Panc1 (cell line): ENCODE results near the gene RANBP1. TPM values are rescaled to one million over a fixed set of nuclear protein-coding genes. Genes with fewer than 3 reads are reported as not detected.

Experiments used
- ATAC-seq: fragments of 200-7000 bp; cut with Tn5 transposase; 2 replicates; pipeline ENCODE4 v1.9.1; 2020; ENCODE audit warnings: mild to moderate bottlenecking, moderate library complexity
- BruUV-seq: library from RNA; stranded (reverse); fragments of 400-500 nt; replicated peaks from 2 replicates; lab custom pipeline; 2021; lab: Mats Ljungman, UMichigan
- CTCF ChIA-PET: fragments of 300-600 bp; sonication (Branson Sonifier 250); formaldehyde crosslinking; loops from one replicate; lab custom pipeline; 2022; ENCODE audit warnings: antibody characterized with exemption; lab: Charles Lee
- POLR2A ChIA-PET: fragments of 300-600 bp; sonication (Branson Sonifier 250); formaldehyde crosslinking; loops from one replicate; lab custom pipeline; 2022; ENCODE audit warnings: antibody characterized with exemption; lab: Charles Lee
- DNase-seq: peaks from one replicate; pipeline ENCODE4 v3.0.0-alpha.2; 2010; ENCODE audit warnings: low read depth, low spot score
- H3K27ac ChIP-seq: 2 replicates; pipeline ENCODE4 v1.5.1; 2011; ENCODE audit warnings: mild to moderate bottlenecking, low read length, inconsistent platforms
- H3K27me3 ChIP-seq: fragments of 200-500 bp; sonication (Bioruptor generic); 2 replicates; pipeline ENCODE4 v1.6.0; 2014; ENCODE audit warnings: low read length, inconsistent platforms; ENCODE audit not compliant: control insufficient read depth, insufficient read depth
- H3K36me3 ChIP-seq: fragments of 200-500 bp; sonication (Bioruptor generic); 2 replicates; pipeline ENCODE4 v1.5.1; 2014; ENCODE audit warnings: inconsistent platforms, mild to moderate bottlenecking, low read length, moderate library complexity; ENCODE audit not compliant: control insufficient read depth, insufficient read depth
- H3K4me1 ChIP-seq: 2 replicates; pipeline ENCODE4 v1.5.1; 2011; ENCODE audit warnings: inconsistent platforms, mild to moderate bottlenecking, low read length, moderate library complexity; ENCODE audit not compliant: control insufficient read depth, insufficient read depth
- H3K4me3 ChIP-seq, 2 experiments: 2 replicates each; pipeline ENCODE4 v1.5.1; 2011 to 2012; ENCODE audit warnings: low read depth in 2 of 2, low read length in 2 of 2, mild to moderate bottlenecking in 2 of 2, inconsistent platforms in 1 of 2, moderate library complexity in 1 of 2
- H3K9me3 ChIP-seq: fragments of 200-500 bp; sonication (Bioruptor generic); 2 replicates; pipeline ENCODE4 v1.5.1; 2014; ENCODE audit warnings: low read depth, mild to moderate bottlenecking, inconsistent platforms, low read length, moderate library complexity; ENCODE audit not compliant: control insufficient read depth, insufficient read depth
- POLR2AphosphoS5 ChIP-seq: IDR thresholded peaks from 2 replicates; pipeline ENCODE4 v1.6.1; 2012; ENCODE audit warnings: mild to moderate bottlenecking, low read depth, low read length, moderate library complexity
- SIN3A ChIP-seq: IDR thresholded peaks from 2 replicates; pipeline ENCODE4 v1.6.1; 2012; ENCODE audit warnings: low read depth, mild to moderate bottlenecking, low read length, moderate library complexity, borderline replicate concordance; ENCODE audit not compliant: insufficient read depth
- TCF7L2 ChIP-seq: IDR thresholded peaks from 2 replicates; pipeline ENCODE4 v1.6.1; 2011; ENCODE audit warnings: mild to moderate bottlenecking, low read depth, low read length, inconsistent platforms
- in situ Hi-C: cut with HindIII; loops from 2 replicates; pipeline ENCODE4 v1.10.0; 2016; ENCODE audit warnings: low sequenced_read_pairs, low pct_unique_long_range_greater_than_20kb
- intact Hi-C: fragments of 100-400 bp; cut with micrococcal nuclease; formaldehyde crosslinking; loops from one replicate; pipeline ENCODE4 v1.10.0; 2022; ENCODE audit not compliant: unreplicated experiment
- total RNA-seq: library from RNA; stranded (reverse); gene quantifications from one replicate; pipeline ENCODE4 v1.2.1, GENCODE V29; 2021; ENCODE audit not compliant: unreplicated experiment
- TF ChIP-seq, protein P1 (sequence below): fragments of 450-650 bp; IDR thresholded peaks from 2 replicates; pipeline ENCODE4 v1.5.1; 2017; ENCODE audit warnings: mild to moderate bottlenecking
- TF ChIP-seq, protein P2 (sequence below), 2 experiments: IDR thresholded peaks; 2 replicates each; pipeline ENCODE4 v1.6.1; 2011 to 2012; ENCODE audit warnings: low read depth in 2 of 2, control low read depth in 1 of 2, low read length in 1 of 2, mild to moderate bottlenecking in 1 of 2, moderate library complexity in 1 of 2; ENCODE audit not compliant: insufficient read depth in 1 of 2

Gene RANBP1
- total RNA-seq, 1 experiment from 2014 or later, result 232 TPM

GRCh38 chr22:20146777-20147176, 30.9 kb downstream of the RANBP1 start:
- DNase-seq, result no peak
- Histone ChIP-seq H3K9me3 (no peaks in the 10 kb centered on the region), H3K4me3 (no peak overlapping the region), H3K4me1 (no peaks in the 10 kb centered on the region), H3K27me3 (no peaks in the 10 kb centered on the region), H3K27ac (no peak overlapping the region), H3K36me3 (no peaks in the 10 kb centered on the region)
- intact Hi-C loops, result no loop called here
- ChIA-PET POLR2A (no interaction called here), CTCF (no interaction called here)
- in situ Hi-C loops, result no loop called here
- no peak for TF ChIP-seq SIN3A
- no peak for TF ChIP-seq POLR2AphosphoS5
- TF ChIP-seq, protein P1, sequence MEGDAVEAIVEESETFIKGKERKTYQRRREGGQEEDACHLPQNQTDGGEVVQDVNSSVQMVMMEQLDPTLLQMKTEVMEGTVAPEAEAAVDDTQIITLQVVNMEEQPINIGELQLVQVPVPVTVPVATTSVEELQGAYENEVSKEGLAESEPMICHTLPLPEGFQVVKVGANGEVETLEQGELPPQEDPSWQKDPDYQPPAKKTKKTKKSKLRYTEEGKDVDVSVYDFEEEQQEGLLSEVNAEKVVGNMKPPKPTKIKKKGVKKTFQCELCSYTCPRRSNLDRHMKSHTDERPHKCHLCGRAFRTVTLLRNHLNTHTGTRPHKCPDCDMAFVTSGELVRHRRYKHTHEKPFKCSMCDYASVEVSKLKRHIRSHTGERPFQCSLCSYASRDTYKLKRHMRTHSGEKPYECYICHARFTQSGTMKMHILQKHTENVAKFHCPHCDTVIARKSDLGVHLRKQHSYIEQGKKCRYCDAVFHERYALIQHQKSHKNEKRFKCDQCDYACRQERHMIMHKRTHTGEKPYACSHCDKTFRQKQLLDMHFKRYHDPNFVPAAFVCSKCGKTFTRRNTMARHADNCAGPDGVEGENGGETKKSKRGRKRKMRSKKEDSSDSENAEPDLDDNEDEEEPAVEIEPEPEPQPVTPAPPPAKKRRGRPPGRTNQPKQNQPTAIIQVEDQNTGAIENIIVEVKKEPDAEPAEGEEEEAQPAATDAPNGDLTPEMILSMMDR, result no peak
- TF ChIP-seq, protein P2, sequence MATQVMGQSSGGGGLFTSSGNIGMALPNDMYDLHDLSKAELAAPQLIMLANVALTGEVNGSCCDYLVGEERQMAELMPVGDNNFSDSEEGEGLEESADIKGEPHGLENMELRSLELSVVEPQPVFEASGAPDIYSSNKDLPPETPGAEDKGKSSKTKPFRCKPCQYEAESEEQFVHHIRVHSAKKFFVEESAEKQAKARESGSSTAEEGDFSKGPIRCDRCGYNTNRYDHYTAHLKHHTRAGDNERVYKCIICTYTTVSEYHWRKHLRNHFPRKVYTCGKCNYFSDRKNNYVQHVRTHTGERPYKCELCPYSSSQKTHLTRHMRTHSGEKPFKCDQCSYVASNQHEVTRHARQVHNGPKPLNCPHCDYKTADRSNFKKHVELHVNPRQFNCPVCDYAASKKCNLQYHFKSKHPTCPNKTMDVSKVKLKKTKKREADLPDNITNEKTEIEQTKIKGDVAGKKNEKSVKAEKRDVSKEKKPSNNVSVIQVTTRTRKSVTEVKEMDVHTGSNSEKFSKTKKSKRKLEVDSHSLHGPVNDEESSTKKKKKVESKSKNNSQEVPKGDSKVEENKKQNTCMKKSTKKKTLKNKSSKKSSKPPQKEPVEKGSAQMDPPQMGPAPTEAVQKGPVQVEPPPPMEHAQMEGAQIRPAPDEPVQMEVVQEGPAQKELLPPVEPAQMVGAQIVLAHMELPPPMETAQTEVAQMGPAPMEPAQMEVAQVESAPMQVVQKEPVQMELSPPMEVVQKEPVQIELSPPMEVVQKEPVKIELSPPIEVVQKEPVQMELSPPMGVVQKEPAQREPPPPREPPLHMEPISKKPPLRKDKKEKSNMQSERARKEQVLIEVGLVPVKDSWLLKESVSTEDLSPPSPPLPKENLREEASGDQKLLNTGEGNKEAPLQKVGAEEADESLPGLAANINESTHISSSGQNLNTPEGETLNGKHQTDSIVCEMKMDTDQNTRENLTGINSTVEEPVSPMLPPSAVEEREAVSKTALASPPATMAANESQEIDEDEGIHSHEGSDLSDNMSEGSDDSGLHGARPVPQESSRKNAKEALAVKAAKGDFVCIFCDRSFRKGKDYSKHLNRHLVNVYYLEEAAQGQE (IDR thresholded peaks at IDR 0.05; ENCODE audit: insufficient read depth in 1 of 2, low read depth in 2 of 2, low read length in 1 of 2), result no peak
- no peak for TF ChIP-seq TCF7L2
- no peak for ATAC-seq
- no TSS peak for BruUV-seq

- Histone ChIP-seq H3K27me3 (no peaks in the 10 kb centered on the region), H3K9me3 (no peaks in the 10 kb centered on the region), H3K27ac (no peak overlapping the region), H3K36me3 (no peaks in the 10 kb centered on the region), H3K4me1 (no peaks in the 10 kb centered on the region), H3K4me3 (no peak overlapping the region)
- in situ Hi-C loops, result no loop called here
- TF ChIP-seq, protein P2 (IDR thresholded peaks at IDR 0.05; ENCODE audit: insufficient read depth in 1 of 2, low read depth in 2 of 2, low read length in 1 of 2), result no peak
- no peak for TF ChIP-seq POLR2AphosphoS5
- TF ChIP-seq TCF7L2, result no peak
- TF ChIP-seq, protein P1, result no peak
- no peak for TF ChIP-seq SIN3A
- ATAC-seq, result no peak
- no TSS peak for BruUV-seq
- DNase-seq, result no peak
- ChIA-PET POLR2A (no interaction called here), CTCF (no interaction called here)
- intact Hi-C loops, result no loop called here
These were observed 31.5 kb downstream of the RANBP1 start for GRCh38 chr22:20147237-20147988.
